Neural cell (in vitro differentiated cells): ENCODE measurements around the gene CCDC73. TPM values are rescaled to one million over a fixed set of nuclear protein-coding genes. Genes with fewer than 3 reads are reported as not detected.
"Not testable (repeated sequence)": the region's sequence is repeated elsewhere in the genome, so short reads cannot be mapped to it uniquely, and the experiment has no call there.

Experiments
- H2AFZ ChIP-seq: fragments of 200-600, 300-800 bp; sonication (generic), shearing (Covaris generic); 2 replicates; pipeline ENCODE4 v1.6.0; 2014; ENCODE audit warnings: low read depth, mild to moderate bottlenecking, antibody characterized with exemption, low read length, moderate library complexity
- H3F3A ChIP-seq: fragments of 200-600 bp; shearing (Covaris generic); 2 replicates; pipeline ENCODE4 v1.6.1; 2016; ENCODE audit warnings: mild to moderate bottlenecking, moderate library complexity, mixed read lengths, antibody characterized with exemption, low read length; ENCODE audit not compliant: insufficient read depth, poor library complexity, severe bottlenecking
- H3K27ac ChIP-seq: fragments of 200-600, 300-800 bp; sonication (generic), shearing (Covaris generic); 2 replicates; pipeline ENCODE4 v1.5.1; 2014; ENCODE audit warnings: mild to moderate bottlenecking, low read length, moderate library complexity
- H3K27me3 ChIP-seq: fragments of 300-800, 200-600 bp; sonication (generic), shearing (Covaris generic); 2 replicates; pipeline ENCODE4 v1.6.0; 2014; ENCODE audit warnings: mild to moderate bottlenecking, low read depth, low read length, moderate library complexity; ENCODE audit not compliant: insufficient read depth
- H3K36me3 ChIP-seq: fragments of 300-800, 200-600 bp; sonication (generic), shearing (Covaris generic); 2 replicates; pipeline ENCODE4 v1.5.1; 2014; ENCODE audit warnings: mild to moderate bottlenecking, antibody characterized with exemption, low read length, moderate library complexity; ENCODE audit not compliant: insufficient read depth
- H3K4me2 ChIP-seq: fragments of 300-800, 200-600 bp; sonication (generic), shearing (Covaris generic); 2 replicates; pipeline ENCODE4 v1.6.0; 2014; ENCODE audit warnings: mild to moderate bottlenecking, low read length
- H3K4me3 ChIP-seq: fragments of 300-800, 200-600 bp; sonication (generic), shearing (Covaris generic); 2 replicates; pipeline ENCODE4 v1.5.1; 2014; ENCODE audit warnings: mild to moderate bottlenecking, low read length, moderate library complexity
- H3K79me2 ChIP-seq: fragments of 200-600 bp; shearing (Covaris generic); replicated peaks from 2 replicates; pipeline ENCODE4 v1.6.0; 2014; ENCODE audit warnings: mild to moderate bottlenecking, low read length, moderate library complexity; ENCODE audit not compliant: insufficient read depth
- H3K9ac ChIP-seq: fragments of 300-800, 200-600 bp; sonication (generic), shearing (Covaris generic); 2 replicates; pipeline ENCODE4 v1.6.1; 2016; ENCODE audit warnings: mild to moderate bottlenecking, low read length, mixed read lengths
- H3K9me2 ChIP-seq: fragments of 200-600 bp; shearing (Covaris generic); 2 replicates; pipeline ENCODE4 v1.6.1; 2016; ENCODE audit warnings: mild to moderate bottlenecking, low read length, mixed read lengths; ENCODE audit not compliant: insufficient read depth
- H3K9me3 ChIP-seq: fragments of 200-600, 300-800 bp; sonication (generic), shearing (Covaris generic); 2 replicates; pipeline ENCODE4 v1.6.1; 2016; ENCODE audit warnings: mild to moderate bottlenecking, mixed run types, low read length, moderate library complexity, mixed read lengths
- H4K20me1 ChIP-seq: fragments of 200-600 bp; shearing (Covaris generic); 2 replicates; pipeline ENCODE4 v1.6.1; 2016; ENCODE audit warnings: mild to moderate bottlenecking, mixed run types; ENCODE audit not compliant: insufficient read depth
- CTCF ChIP-seq: fragments of 450-650 bp; IDR thresholded peaks from 2 replicates; pipeline ENCODE4 v1.5.1; 2014; ENCODE audit warnings: antibody characterized with exemption, mild to moderate bottlenecking, moderate library complexity; ENCODE audit not compliant: poor library complexity, severe bottlenecking
- EP300 ChIP-seq: fragments of 450-650 bp; conservative IDR thresholded peaks from 2 replicates; pipeline ENCODE4 v1.6.1; 2014; ENCODE audit warnings: antibody characterized with exemption, mild to moderate bottlenecking, moderate library complexity; ENCODE audit not compliant: poor library complexity, severe bottlenecking
- EZH2 ChIP-seq: fragments of 200-600, 300-800 bp; shearing (Covaris generic), sonication (generic); IDR thresholded peaks from 2 replicates; pipeline ENCODE4 v1.6.1; 2014; ENCODE audit warnings: antibody characterized with exemption, low read length, borderline replicate concordance, mild to moderate bottlenecking; ENCODE audit not compliant: insufficient read depth, poor library complexity, severe bottlenecking
- MXI1 ChIP-seq: fragments of 450-650 bp; conservative IDR thresholded peaks from 2 replicates; pipeline ENCODE4 v1.6.1; 2014; ENCODE audit warnings: antibody characterized with exemption, mild to moderate bottlenecking; ENCODE audit not compliant: poor library complexity, severe bottlenecking
- POLR2AphosphoS5 ChIP-seq: IDR thresholded peaks from 2 replicates; pipeline ENCODE4 v1.6.1; 2012
- RAD21 ChIP-seq: fragments of 450-650 bp; conservative IDR thresholded peaks from 2 replicates; pipeline ENCODE4 v1.6.1; 2014; ENCODE audit warnings: antibody characterized with exemption, mild to moderate bottlenecking, moderate library complexity
- SMC3 ChIP-seq: fragments of 450-650 bp; conservative IDR thresholded peaks from 2 replicates; pipeline ENCODE4 v1.6.1; 2014; ENCODE audit warnings: antibody characterized with exemption, mild to moderate bottlenecking, moderate library complexity; ENCODE audit not compliant: poor library complexity
- TAF1 ChIP-seq: IDR thresholded peaks from 2 replicates; pipeline ENCODE4 v1.6.1; 2012; ENCODE audit warnings: low read depth
- polyA plus RNA-seq: library from polyadenylated mRNA; depleted of rRNA; stranded (reverse); fragments of >200 nt; gene quantifications from 2 replicates; pipeline ENCODE4 v1.2.3, GENCODE V29; 2014
- TF ChIP-seq, protein P1 (sequence below): IDR thresholded peaks from 2 replicates; pipeline ENCODE4 v1.6.1; 2012; ENCODE audit warnings: borderline replicate concordance

CCDC73 gene
- polyA plus RNA-seq, 1 donor from 2014 or later = 0.07 TPM

- Histone ChIP-seq H3K9me2 (no peaks in the 10 kb centered on the region), H3K4me3 (no peak overlapping the region), H3K9me3 (no peaks in the 10 kb centered on the region), H3F3A (no peaks in the 10 kb centered on the region), H3K36me3 (no peaks in the 10 kb centered on the region), H3K79me2 (no peaks in the 10 kb centered on the region), H4K20me1 (no peaks in the 10 kb centered on the region), H3K27me3 (no peaks in the 10 kb centered on the region), H3K4me2 (no peak overlapping the region), H2AFZ (no peak overlapping the region), H3K27ac (no peak overlapping the region), H3K9ac (no peak overlapping the region)
- TF ChIP-seq POLR2AphosphoS5 (no peak), SMC3 (no peak), RAD21 (no peak), MXI1 (no peak), TAF1 (no peak), EP300 (no peak), EZH2 (no peak), CTCF (no peak)
- TF ChIP-seq, protein P1, sequence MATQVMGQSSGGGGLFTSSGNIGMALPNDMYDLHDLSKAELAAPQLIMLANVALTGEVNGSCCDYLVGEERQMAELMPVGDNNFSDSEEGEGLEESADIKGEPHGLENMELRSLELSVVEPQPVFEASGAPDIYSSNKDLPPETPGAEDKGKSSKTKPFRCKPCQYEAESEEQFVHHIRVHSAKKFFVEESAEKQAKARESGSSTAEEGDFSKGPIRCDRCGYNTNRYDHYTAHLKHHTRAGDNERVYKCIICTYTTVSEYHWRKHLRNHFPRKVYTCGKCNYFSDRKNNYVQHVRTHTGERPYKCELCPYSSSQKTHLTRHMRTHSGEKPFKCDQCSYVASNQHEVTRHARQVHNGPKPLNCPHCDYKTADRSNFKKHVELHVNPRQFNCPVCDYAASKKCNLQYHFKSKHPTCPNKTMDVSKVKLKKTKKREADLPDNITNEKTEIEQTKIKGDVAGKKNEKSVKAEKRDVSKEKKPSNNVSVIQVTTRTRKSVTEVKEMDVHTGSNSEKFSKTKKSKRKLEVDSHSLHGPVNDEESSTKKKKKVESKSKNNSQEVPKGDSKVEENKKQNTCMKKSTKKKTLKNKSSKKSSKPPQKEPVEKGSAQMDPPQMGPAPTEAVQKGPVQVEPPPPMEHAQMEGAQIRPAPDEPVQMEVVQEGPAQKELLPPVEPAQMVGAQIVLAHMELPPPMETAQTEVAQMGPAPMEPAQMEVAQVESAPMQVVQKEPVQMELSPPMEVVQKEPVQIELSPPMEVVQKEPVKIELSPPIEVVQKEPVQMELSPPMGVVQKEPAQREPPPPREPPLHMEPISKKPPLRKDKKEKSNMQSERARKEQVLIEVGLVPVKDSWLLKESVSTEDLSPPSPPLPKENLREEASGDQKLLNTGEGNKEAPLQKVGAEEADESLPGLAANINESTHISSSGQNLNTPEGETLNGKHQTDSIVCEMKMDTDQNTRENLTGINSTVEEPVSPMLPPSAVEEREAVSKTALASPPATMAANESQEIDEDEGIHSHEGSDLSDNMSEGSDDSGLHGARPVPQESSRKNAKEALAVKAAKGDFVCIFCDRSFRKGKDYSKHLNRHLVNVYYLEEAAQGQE = no peak
Measured at GRCh38 chr11:32722255-32722654, 72.2 kb downstream of the CCDC73 start.

GRCh38 chr11:32713496-32713895, 81.0 kb downstream of the CCDC73 start:
- Histone ChIP-seq H3F3A (no peaks in the 10 kb centered on the region), H4K20me1 (no peaks in the 10 kb centered on the region), H3K9me3 (no peaks in the 10 kb centered on the region), H3K9ac (no peak overlapping the region), H3K9me2 (no peaks in the 10 kb centered on the region), H3K27me3 (no peaks in the 10 kb centered on the region), H3K4me3 (no peak overlapping the region), H3K79me2 (no peaks in the 10 kb centered on the region), H2AFZ (no peak overlapping the region), H3K27ac (no peak overlapping the region), H3K4me2 (no peak overlapping the region), H3K36me3 (no peaks in the 10 kb centered on the region)
- no peak for TF ChIP-seq POLR2AphosphoS5
- peak; percentile 46 for TF ChIP-seq CTCF
- peak; percentile 50 for TF ChIP-seq RAD21
- TF ChIP-seq, protein P1 = no peak
- TF ChIP-seq EZH2 = no peak
- no peak for TF ChIP-seq EP300
- no peak for TF ChIP-seq TAF1
- no peak for TF ChIP-seq MXI1
- TF ChIP-seq SMC3 = no peak

GRCh38 chr11:32708978-32709377, 85.5 kb downstream of the CCDC73 start:
- H3K9me3 ChIP-seq, H3K9ac ChIP-seq, H3K27me3 ChIP-seq, H2AFZ ChIP-seq, H3K27ac ChIP-seq, H3K4me3 ChIP-seq, H3F3A ChIP-seq, H3K79me2 ChIP-seq, H3K9me2 ChIP-seq, H3K4me2 ChIP-seq, H3K36me3 ChIP-seq, H4K20me1 ChIP-seq: not testable (repeated sequence)
